K562 (cell line): Measurements from ENCODE around the gene PTPN7. TPM values are rescaled to one million over a fixed set of nuclear protein-coding genes. Genes with fewer than 3 reads are reported as not detected.

Source experiments
- ATF1 ChIP-seq, 2 experiments: fragments of 450-650 bp in 1 of 2; IDR thresholded peaks; 2 replicates each; pipeline ENCODE4 v1.6.1; 2016; ENCODE audit warnings: missing compliant biosample characterization in 1 of 2, missing genetic modification characterization in 1 of 2
- CHD4 ChIP-seq: fragments of 200-600 bp; sonication (generic); IDR thresholded peaks from 3 replicates; pipeline ENCODE4 v1.6.1; 2012; ENCODE audit warnings: low read depth, mild to moderate bottlenecking, mixed read lengths, low read length, inconsistent platforms; ENCODE audit not compliant: insufficient read depth, insufficient replicate concordance, poor library complexity, severe bottlenecking
- FOSL1 ChIP-seq: fragments of 200-800 bp; sonication (Bioruptor generic); conservative IDR thresholded peaks from 2 replicates; pipeline ENCODE4 v1.6.1; 2016; ENCODE audit warnings: missing genetic modification characterization, missing compliant biosample characterization
- KAT2B ChIP-seq: IDR thresholded peaks from one replicate; pipeline ENCODE4 v1.6.1; 2012; ENCODE audit warnings: low read depth, mild to moderate bottlenecking, control low read depth, inconsistent platforms, low read length, moderate library complexity
- KDM1A ChIP-seq, 2 experiments: fragments of 450-650 bp; IDR thresholded peaks; 2 replicates each; pipeline ENCODE4 v1.6.1; 2016; ENCODE audit warnings: mild to moderate bottlenecking in 2 of 2
- LARP7 ChIP-seq: fragments of 450-650 bp; IDR thresholded peaks from 2 replicates; pipeline ENCODE4 v1.6.1; 2016
- MEF2A ChIP-seq: IDR thresholded peaks from 2 replicates; pipeline ENCODE4 v1.6.1; 2011; ENCODE audit warnings: low read depth, mild to moderate bottlenecking, low read length, moderate library complexity; ENCODE audit not compliant: control insufficient read depth
- NCOA1 ChIP-seq: fragments of 450-650 bp; IDR thresholded peaks from 2 replicates; pipeline ENCODE4 v1.6.1; 2016; ENCODE audit warnings: low read depth
- NR2F6 ChIP-seq: fragments of 450-650 bp; formaldehyde crosslinking; IDR thresholded peaks from 2 replicates; pipeline ENCODE4 v1.4.0; 2020; ENCODE audit warnings: mild to moderate bottlenecking
- PHB2 ChIP-seq: fragments of 450-650 bp; IDR thresholded peaks from 2 replicates; pipeline ENCODE4 v1.6.1; 2017; ENCODE audit warnings: low read depth
- TAF1 ChIP-seq: IDR thresholded peaks from 2 replicates; pipeline ENCODE4 v1.6.1; 2011; ENCODE audit warnings: mild to moderate bottlenecking, low read length, moderate library complexity; ENCODE audit not compliant: insufficient read depth, control insufficient read depth, severe bottlenecking; ENCODE audit errors: extremely low read depth
- YY1 ChIP-seq, 3 experiments: IDR thresholded peaks; 2 replicates each; pipeline ENCODE4 v1.6.1; 2011; ENCODE audit warnings: low read length in 2 of 3, mild to moderate bottlenecking in 2 of 3, moderate library complexity in 2 of 3, borderline replicate concordance in 1 of 3, control low read depth in 1 of 3, low read depth in 1 of 3; ENCODE audit not compliant: insufficient read depth in 3 of 3, insufficient replicate concordance in 2 of 3, control insufficient read depth in 1 of 3, insufficient read length in 1 of 3; ENCODE audit errors: extremely low read depth in 1 of 3
- ZBTB7A ChIP-seq: IDR thresholded peaks from 2 replicates; pipeline ENCODE4 v1.6.1; 2011; ENCODE audit warnings: low read depth, mild to moderate bottlenecking, low read length, moderate library complexity, borderline replicate concordance; ENCODE audit not compliant: control insufficient read depth
- ZNF224 ChIP-seq: sonication (generic); formaldehyde crosslinking; IDR thresholded peaks from 2 replicates; pipeline ENCODE4 v1.8.0; 2022; ENCODE audit warnings: mild to moderate bottlenecking, missing genetic modification reagents
- ZNF407 ChIP-seq: fragments of 450-650 bp; IDR thresholded peaks from 2 replicates; pipeline ENCODE4 v1.6.1; 2016; ENCODE audit warnings: low read depth
- ZNF431 ChIP-seq: sonication (generic); formaldehyde crosslinking; IDR thresholded peaks from 2 replicates; pipeline ENCODE4 v1.8.0; 2022; ENCODE audit warnings: mild to moderate bottlenecking, missing genetic modification reagents
- polyA plus RNA-seq, 8 experiments: library from polyadenylated mRNA; depleted of rRNA in 4 of 8; stranded (reverse) in 5 of 8; unstranded in 3 of 8; fragments of >200 nt; fragmentation: Nextera tagmentation in 2 of 8; fragmentation: Illumina TruSeq in 1 of 8; extraction: Ambion mirVana in 2 of 8; extraction: Trizol in 1 of 8; gene quantifications; 2 replicates each; pipeline versions ENCODE4 v1.2.1 to v1.2.3, GENCODE V29; 2011 to 2014; ENCODE audit warnings: inconsistent platforms in 1 of 8, missing spikeins in 1 of 8
- total RNA-seq, 7 experiments: library from RNA; depleted of rRNA in 6 of 7; stranded (reverse); fragments of >200 nt in 6 of 7; fragmentation: Illumina TruSeq in 2 of 7; extraction: Trizol in 2 of 7; gene quantifications; 2 replicates each; pipeline versions ENCODE4 v1.2.1 to v1.2.3, GENCODE V29; 2011 to 2021; ENCODE audit warnings: low replicate concordance in 1 of 7
- TF ChIP-seq, protein P1 (sequence below), 2 experiments: fragments of 200-800 bp in 1 of 2; sonication (Bioruptor generic) in 1 of 2; sonication (generic) in 1 of 2; formaldehyde crosslinking in 1 of 2; IDR thresholded peaks in 1 of 2; conservative IDR thresholded peaks in 1 of 2; 2 replicates each; pipeline versions ENCODE4 v1.5.0 to v1.6.1; 2016 to 2020; ENCODE audit warnings: missing compliant biosample characterization in 1 of 2, missing genetic modification characterization in 1 of 2, missing genetic modification reagents in 1 of 2

Gene PTPN7
- total and polyA plus RNA-seq, 9 of the 15 experiments (the other 6 are each of a cell fraction or from before 2014, with no cell fraction given), result 18.7 to 144 (median 120) TPM

DNA sequence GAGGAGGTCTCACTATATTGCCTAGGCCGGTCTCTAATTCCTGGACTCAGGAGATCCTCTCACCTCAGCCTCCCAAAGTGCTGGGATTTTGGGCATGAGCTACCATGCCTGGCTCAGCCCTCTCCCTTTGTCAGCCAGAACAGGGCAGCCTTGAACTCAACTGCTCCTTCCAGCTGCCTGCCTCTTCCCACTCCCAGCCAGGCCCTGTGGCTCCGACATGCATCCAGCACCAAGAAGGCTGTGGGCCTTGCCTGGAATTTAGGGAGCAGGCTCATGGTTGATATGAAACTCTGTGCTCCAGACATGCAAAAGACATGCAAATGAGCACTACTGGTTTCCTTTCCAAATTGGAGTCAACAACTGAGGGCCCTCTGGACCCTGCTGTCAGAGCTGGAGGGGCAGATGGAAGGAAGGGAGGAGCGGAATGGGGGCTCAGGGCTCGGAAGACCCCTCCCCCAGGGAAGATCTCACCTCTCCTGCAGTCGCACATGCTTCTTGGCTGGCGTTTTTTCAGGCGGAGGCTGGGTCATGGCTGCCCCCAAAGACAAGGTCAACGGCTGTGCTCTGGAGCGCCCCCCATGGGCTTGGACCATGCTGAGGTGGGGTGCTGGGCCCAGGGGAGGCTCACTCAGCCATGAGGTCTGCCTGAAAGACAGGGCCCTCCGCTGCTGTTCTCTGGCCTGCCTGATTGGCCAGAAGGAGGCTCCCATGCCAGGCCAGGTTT, 1.4 kb downstream of the PTPN7 start (continued):
- TF ChIP-seq ZNF407 (no peak), LARP7 (no peak), PHB2 (no peak), ZNF224 (CRISPR knock-in tag) (0 out of 2 replicates have a peak, but pooled peaks have one; percentile 55), NCOA1 (0 out of 2 replicates have a peak, but pooled peaks have one; percentile 16), CHD4 (peak; percentile 71), TAF1 (peak; percentile 53), FOSL1 (no peak), NR2F6 (no peak), KAT2B (no peak), MEF2A (no peak), YY1 (IDR thresholded peaks at IDR 0.05; ENCODE audit: borderline replicate concordance in 1 of 3, control insufficient read depth in 1 of 3, extremely low read depth in 1 of 3, insufficient read depth in 3 of 3, insufficient read length in 1 of 3, insufficient replicate concordance in 2 of 3, low read depth in 1 of 3, low read length in 2 of 3) (peak in 2 of 3 experiments; percentile 85 to 92), KDM1A (IDR thresholded peaks at IDR 0.05) (no peak), ZBTB7A (peak; percentile 87), ZNF431 (no peak; the same call in none of the 2 replicates), ATF1 (CRISPR knock-in tag; IDR thresholded peaks at IDR 0.05) (no peak), ATF1 (tag; IDR thresholded peaks at IDR 0.05) (no peak)
- TF ChIP-seq, protein P1, sequence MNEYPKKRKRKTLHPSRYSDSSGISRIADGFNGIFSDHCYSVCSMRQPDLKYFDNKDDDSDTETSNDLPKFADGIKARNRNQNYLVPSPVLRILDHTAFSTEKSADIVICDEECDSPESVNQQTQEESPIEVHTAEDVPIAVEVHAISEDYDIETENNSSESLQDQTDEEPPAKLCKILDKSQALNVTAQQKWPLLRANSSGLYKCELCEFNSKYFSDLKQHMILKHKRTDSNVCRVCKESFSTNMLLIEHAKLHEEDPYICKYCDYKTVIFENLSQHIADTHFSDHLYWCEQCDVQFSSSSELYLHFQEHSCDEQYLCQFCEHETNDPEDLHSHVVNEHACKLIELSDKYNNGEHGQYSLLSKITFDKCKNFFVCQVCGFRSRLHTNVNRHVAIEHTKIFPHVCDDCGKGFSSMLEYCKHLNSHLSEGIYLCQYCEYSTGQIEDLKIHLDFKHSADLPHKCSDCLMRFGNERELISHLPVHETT (CRISPR knock-in tag; conservative IDR thresholded peaks at IDR 0.05 in 1 of 2, IDR thresholded peaks at IDR 0.05 in 1 of 2), result no peak; a peak in 1 of 4 replicates
